Sigmoid colon (tissue), 4 donors: ENCODE data around the gene FGGY.

Source experiments
- EP300 ChIP-seq, 4 donors: sonication (generic); formaldehyde crosslinking; IDR thresholded peaks; one replicate each; pipeline ENCODE4 v1.6.1; 2017; ENCODE audit warnings: antibody characterized with exemption in 4 of 4
- TF ChIP-seq, protein P1 (sequence below), 4 experiments: fragments of 450-650 bp in 3 of 4; fragments of 200-600 bp in 1 of 4; IDR thresholded peaks; one replicate each; pipeline ENCODE4 v1.5.1; 2016 to 2019; ENCODE audit warnings: antibody characterized with exemption in 4 of 4, mild to moderate bottlenecking in 3 of 4, moderate library complexity in 2 of 4

DNA sequence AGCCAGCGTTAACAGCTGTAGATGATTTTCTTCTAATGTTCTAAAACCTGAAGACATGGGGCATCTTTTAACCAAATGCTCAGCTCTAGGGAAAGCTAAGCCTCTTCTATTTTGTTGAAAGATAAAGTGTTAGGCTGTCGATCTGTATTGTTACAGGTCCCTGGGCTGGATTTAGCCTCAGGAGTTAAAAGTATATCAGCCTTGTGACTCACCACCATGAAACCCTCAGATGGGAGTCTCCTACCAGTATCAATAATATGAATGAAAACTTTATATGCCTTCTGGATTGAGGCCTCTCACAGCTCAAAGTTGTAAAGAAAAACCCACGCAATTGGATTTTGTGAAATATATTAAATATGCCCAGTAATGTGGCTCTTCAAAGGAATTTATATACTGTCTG lies 231.6 kb downstream of the FGGY start:
- TF ChIP-seq, protein P1, sequence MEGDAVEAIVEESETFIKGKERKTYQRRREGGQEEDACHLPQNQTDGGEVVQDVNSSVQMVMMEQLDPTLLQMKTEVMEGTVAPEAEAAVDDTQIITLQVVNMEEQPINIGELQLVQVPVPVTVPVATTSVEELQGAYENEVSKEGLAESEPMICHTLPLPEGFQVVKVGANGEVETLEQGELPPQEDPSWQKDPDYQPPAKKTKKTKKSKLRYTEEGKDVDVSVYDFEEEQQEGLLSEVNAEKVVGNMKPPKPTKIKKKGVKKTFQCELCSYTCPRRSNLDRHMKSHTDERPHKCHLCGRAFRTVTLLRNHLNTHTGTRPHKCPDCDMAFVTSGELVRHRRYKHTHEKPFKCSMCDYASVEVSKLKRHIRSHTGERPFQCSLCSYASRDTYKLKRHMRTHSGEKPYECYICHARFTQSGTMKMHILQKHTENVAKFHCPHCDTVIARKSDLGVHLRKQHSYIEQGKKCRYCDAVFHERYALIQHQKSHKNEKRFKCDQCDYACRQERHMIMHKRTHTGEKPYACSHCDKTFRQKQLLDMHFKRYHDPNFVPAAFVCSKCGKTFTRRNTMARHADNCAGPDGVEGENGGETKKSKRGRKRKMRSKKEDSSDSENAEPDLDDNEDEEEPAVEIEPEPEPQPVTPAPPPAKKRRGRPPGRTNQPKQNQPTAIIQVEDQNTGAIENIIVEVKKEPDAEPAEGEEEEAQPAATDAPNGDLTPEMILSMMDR (IDR thresholded peaks at IDR 0.05): no peak
- no peak for TF ChIP-seq EP300 (IDR thresholded peaks at IDR 0.05)
